Endothelial cell of umbilical vein (primary cell): ENCODE results near the gene PDE11A. TPM values are rescaled to one million over a fixed set of nuclear protein-coding genes. Genes with fewer than 3 reads are reported as not detected.

Source experiments
- BruUV-seq: library from RNA; stranded (reverse); fragments of 400-500 nt; replicated peaks from 2 replicates; lab custom pipeline; 2021; lab: Mats Ljungman, UMichigan
- CTCF ChIA-PET: fragments of 300-600, 350-600 bp; sonication (Branson Sonifier 250); formaldehyde crosslinking; loops from one replicate; lab custom pipeline; 2021; ENCODE audit warnings: antibody characterized with exemption, inconsistent platforms; lab: Charles Lee
- POLR2A ChIA-PET: fragments of 300-600, 350-600 bp; sonication (Branson Sonifier 250); formaldehyde crosslinking; loops from one replicate; lab custom pipeline; 2021; ENCODE audit warnings: antibody characterized with exemption, inconsistent platforms; lab: Charles Lee
- DNase-seq: peaks from one replicate; pipeline ENCODE4 v3.0.0-alpha.2; 2011; ENCODE audit warnings: low read depth, low spot score
- FAIRE-seq: peaks from 2 replicates; lab custom pipeline; 2011; peaks lifted over from hg19 to GRCh38; lab: Jason Lieb, UNC
- H2AFZ ChIP-seq: 2 replicates; pipeline ENCODE4 v1.6.0; 2012; ENCODE audit warnings: low read depth, low read length, control low read depth, inconsistent platforms
- H3K27ac ChIP-seq: 2 replicates; pipeline ENCODE4 v1.5.1; 2011; ENCODE audit warnings: low read depth, mild to moderate bottlenecking, control low read depth, low read length, moderate library complexity; ENCODE audit not compliant: insufficient read depth
- H3K27me3 ChIP-seq, 2 experiments: 2 replicates each; pipeline versions ENCODE4 v1.6.0 to v1.6.1; 2011; ENCODE audit warnings: low read length in 2 of 2, mixed read lengths in 1 of 2; ENCODE audit not compliant: control insufficient read depth in 2 of 2, insufficient read depth in 2 of 2
- H3K36me3 ChIP-seq, 2 experiments: 2 replicates in 1 of 2; 3 replicates in 1 of 2; pipeline ENCODE4 v1.5.1; 2011; ENCODE audit warnings: low read length in 2 of 2, mild to moderate bottlenecking in 1 of 2, moderate library complexity in 1 of 2; ENCODE audit not compliant: control insufficient read depth in 2 of 2, insufficient read depth in 2 of 2; ENCODE audit errors: extremely low read depth in 1 of 2
- H3K4me1 ChIP-seq: 3 replicates; pipeline ENCODE4 v1.5.1; 2011; ENCODE audit warnings: mild to moderate bottlenecking, low read length; ENCODE audit not compliant: control insufficient read depth, insufficient read depth; ENCODE audit errors: extremely low read depth
- H3K4me2 ChIP-seq: 2 replicates; pipeline ENCODE4 v1.6.1; 2011; ENCODE audit warnings: low read length, control low read depth, mixed read lengths; ENCODE audit not compliant: insufficient read depth
- H3K4me3 ChIP-seq, 3 experiments: fragments of 200-600 bp in 1 of 3; sonication (generic), shearing (Covaris generic) in 1 of 3; replicated peaks in 1 of 3; 2 replicates each; pipeline ENCODE4 v1.5.1; 2011 to 2016; ENCODE audit warnings: control low read depth in 3 of 3, low read length in 3 of 3, mild to moderate bottlenecking in 2 of 3, inconsistent platforms in 1 of 3, low read depth in 1 of 3, moderate library complexity in 1 of 3; ENCODE audit not compliant: insufficient read depth in 1 of 3
- H3K79me2 ChIP-seq: 2 replicates; pipeline ENCODE4 v1.6.0; 2012; ENCODE audit warnings: low read length, inconsistent platforms; ENCODE audit not compliant: control insufficient read depth, insufficient read depth
- H3K9ac ChIP-seq: replicated peaks from 2 replicates; pipeline ENCODE3; 2011; ENCODE audit warnings: low read length, control low read depth; ENCODE audit not compliant: insufficient read depth; ENCODE audit errors: extremely low read depth
- H3K9me1 ChIP-seq: replicated peaks from 3 replicates; pipeline ENCODE4 v1.6.0; 2011; ENCODE audit warnings: mild to moderate bottlenecking, low read length; ENCODE audit not compliant: control insufficient read depth, insufficient read depth; ENCODE audit errors: extremely low read depth
- H3K9me3 ChIP-seq: replicated peaks from 2 replicates; pipeline ENCODE4 v1.5.1; 2012; ENCODE audit warnings: low read length, inconsistent platforms; ENCODE audit not compliant: control insufficient read depth, insufficient read depth
- H4K20me1 ChIP-seq: replicated peaks from 2 replicates; pipeline ENCODE3; 2011; ENCODE audit warnings: mild to moderate bottlenecking, low read length; ENCODE audit not compliant: control insufficient read depth, insufficient read depth; ENCODE audit errors: extremely low read depth
- EZH2 ChIP-seq: IDR thresholded peaks from 2 replicates; pipeline ENCODE4 v1.6.1; 2012; ENCODE audit warnings: borderline replicate concordance, low read depth, mild to moderate bottlenecking, moderate library complexity, low read length, inconsistent platforms; ENCODE audit not compliant: severe bottlenecking
- FOS ChIP-seq: IDR thresholded peaks from 2 replicates; pipeline ENCODE4 v1.6.1; 2011; ENCODE audit warnings: mild to moderate bottlenecking, low read length, moderate library complexity, borderline replicate concordance; ENCODE audit not compliant: insufficient read depth
- GATA2 ChIP-seq: IDR thresholded peaks from 2 replicates; pipeline ENCODE4 v1.7.0; 2011; ENCODE audit warnings: low read depth, mild to moderate bottlenecking, moderate library complexity, mixed read lengths, low read length; ENCODE audit not compliant: insufficient read length, insufficient read depth
- JUN ChIP-seq: IDR thresholded peaks from 2 replicates; pipeline ENCODE4 v1.6.1; 2011; ENCODE audit warnings: borderline replicate concordance, low read depth; ENCODE audit not compliant: insufficient read length, insufficient read depth
- MYC ChIP-seq: IDR thresholded peaks from one replicate; pipeline ENCODE4 v1.6.1; 2011; ENCODE audit warnings: mild to moderate bottlenecking, low read depth, low read length
- POLR2A ChIP-seq: IDR thresholded peaks from 2 replicates; pipeline ENCODE4 v1.6.1; 2012; ENCODE audit warnings: low read depth, mild to moderate bottlenecking, control low read depth, low read length
- POLR2AphosphoS5 ChIP-seq: IDR thresholded peaks from 2 replicates; pipeline ENCODE4 v1.6.1; 2012; ENCODE audit warnings: low read depth, mild to moderate bottlenecking, control low read depth, low read length, moderate library complexity; ENCODE audit not compliant: insufficient read depth
- dilution Hi-C: fragments of 300-500 bp; cut with MboI; formaldehyde crosslinking; loops from one replicate; pipeline ENCODE4 v1.15.0; 2019; ENCODE audit warnings: low sequenced_read_pairs; ENCODE audit not compliant: extremely low pct_ligation_motif_present
- intact Hi-C: fragments of 100-400 bp; cut with micrococcal nuclease; formaldehyde crosslinking; loops from one replicate; pipeline ENCODE4 v1.10.0; 2022
- polyA plus RNA-seq, 4 experiments: library from polyadenylated mRNA; depleted of rRNA in 3 of 4; stranded (reverse) in 3 of 4; unstranded in 1 of 4; fragments of >200 nt; gene quantifications; 2 replicates each; pipeline versions ENCODE4 v1.2.1 to v1.2.3, GENCODE V29; 2011 to 2012; ENCODE audit warnings: missing spikeins in 1 of 4
- total RNA-seq: library from RNA; stranded (reverse); gene quantifications from 2 replicates; pipeline ENCODE4 v1.2.3, GENCODE V29; 2021
- TF ChIP-seq, protein P1 (sequence below): IDR thresholded peaks from 2 replicates; pipeline ENCODE4 v1.6.1; 2011; ENCODE audit not compliant: insufficient read depth, insufficient read length
- TF ChIP-seq, protein P2 (sequence below), 2 donors: IDR thresholded peaks; 1 replicate in 1 of 2; 2 replicates in 1 of 2; pipeline ENCODE4 v1.5.1; 2011; ENCODE audit warnings: low read length in 2 of 2, mild to moderate bottlenecking in 2 of 2, moderate library complexity in 2 of 2, control low read depth in 1 of 2, inconsistent platforms in 1 of 2, low read depth in 1 of 2; ENCODE audit not compliant: insufficient read depth in 1 of 2; ENCODE audit errors: extremely low read depth in 1 of 2

PDE11A gene
- total and polyA plus RNA-seq, 2 donors (not counting 3 experiments of a cell fraction or from before 2014, with no cell fraction given), result 0.07 to 0.51 TPM

DNA sequence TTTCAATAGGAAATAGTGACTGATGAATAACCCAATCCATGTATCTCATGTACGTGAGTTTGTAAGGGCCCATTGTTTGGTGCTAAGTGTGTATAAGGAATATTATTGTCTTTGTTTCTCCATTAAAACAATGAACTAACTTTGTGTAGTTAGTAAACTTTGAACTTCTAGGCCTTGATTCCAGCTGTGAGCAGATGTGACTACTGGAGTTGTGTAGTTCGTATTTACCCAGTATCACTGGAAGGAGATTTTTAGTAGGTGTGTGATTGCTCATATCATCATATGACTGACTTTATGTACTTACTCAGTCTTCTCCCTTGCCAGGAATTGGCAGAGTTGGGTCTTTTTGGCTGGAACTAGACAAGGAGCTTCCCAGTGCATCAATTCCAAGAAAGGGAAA lies 452.6 kb downstream of the PDE11A start:
- H3K27me3 ChIP-seq, result no peaks in the 10 kb centered on the region
- no peaks in the 10 kb centered on the region for H3K36me3 ChIP-seq
- H2AFZ ChIP-seq, result no peak overlapping the region
- TF ChIP-seq POLR2A (no peak), FOS (no peak), POLR2AphosphoS5 (no peak), EZH2 (no peak)
- TF ChIP-seq, protein P1, sequence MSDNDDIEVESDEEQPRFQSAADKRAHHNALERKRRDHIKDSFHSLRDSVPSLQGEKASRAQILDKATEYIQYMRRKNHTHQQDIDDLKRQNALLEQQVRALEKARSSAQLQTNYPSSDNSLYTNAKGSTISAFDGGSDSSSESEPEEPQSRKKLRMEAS, result no peak
- no peak overlapping the region for H3K4me3 ChIP-seq
- POLR2A ChIA-PET, result no interaction called here
- H3K9me3 ChIP-seq, result no peaks in the 10 kb centered on the region
- no peaks in the 10 kb centered on the region for H3K79me2 ChIP-seq
- H3K4me2 ChIP-seq, result no peak overlapping the region
- H3K9ac ChIP-seq, result no peak overlapping the region
- no peaks in the 10 kb centered on the region for H3K9me1 ChIP-seq
- no peaks in the 10 kb centered on the region for H4K20me1 ChIP-seq
- no peak overlapping the region for H3K27ac ChIP-seq
- DNase-seq (no peak), FAIRE-seq (no peak)
- H3K4me1 ChIP-seq, result no peaks in the 10 kb centered on the region
- intact Hi-C loops, result loop anchor here (2.0 to 5.0 kb wide), 4 partner anchors 67 to 453 kb away; partner anchors contain the start of gene NFE2L2
- BruUV-seq, result no TSS peak
- dilution Hi-C loops, result no loop called here
- CTCF ChIA-PET, result no interaction called here

DNA sequence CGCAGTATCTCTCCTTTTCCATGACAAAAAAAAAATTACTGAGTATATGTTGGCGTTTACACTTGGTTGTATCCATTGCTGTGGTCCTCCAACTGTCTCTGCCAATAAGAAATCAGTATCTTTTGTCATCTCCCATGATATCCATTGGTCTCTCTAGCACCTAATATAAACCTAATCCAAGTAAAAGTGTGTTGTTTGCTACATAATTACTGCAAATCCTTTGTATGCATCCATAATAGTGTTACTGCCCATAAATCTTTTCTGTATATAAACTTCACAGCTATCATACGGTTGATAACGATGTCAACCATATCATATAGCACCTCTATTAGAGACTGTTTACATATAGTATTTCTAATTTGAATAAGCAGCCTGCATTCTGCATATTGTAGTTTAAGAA lies 453.1 kb downstream of the PDE11A start:
- no TSS peak for BruUV-seq
- intact Hi-C loops (loop anchor here (2.0 to 5.0 kb wide), 4 partner anchors 67 to 452 kb away; partner anchors contain the start of gene NFE2L2), dilution Hi-C loops (no loop called here)
- Histone ChIP-seq H3K9me1 (no peaks in the 10 kb centered on the region), H2AFZ (peak overlapping the region; percentile 80), H4K20me1 (no peaks in the 10 kb centered on the region), H3K9me3 (no peaks in the 10 kb centered on the region), H3K36me3 (no peaks in the 10 kb centered on the region), H3K4me3 (no peak overlapping the region), H3K9ac (peak overlapping the region; percentile 79), H3K4me1 (no peaks in the 10 kb centered on the region), H3K27ac (no peak overlapping the region), H3K4me2 (peak overlapping the region; percentile 49), H3K79me2 (no peaks in the 10 kb centered on the region), H3K27me3 (no peaks in the 10 kb centered on the region)
- no peak for FAIRE-seq
- TF ChIP-seq GATA2 (no peak), MYC (no peak), FOS (no peak), JUN (no peak), POLR2AphosphoS5 (no peak), POLR2A (no peak), EZH2 (no peak)
- TF ChIP-seq, protein P2, sequence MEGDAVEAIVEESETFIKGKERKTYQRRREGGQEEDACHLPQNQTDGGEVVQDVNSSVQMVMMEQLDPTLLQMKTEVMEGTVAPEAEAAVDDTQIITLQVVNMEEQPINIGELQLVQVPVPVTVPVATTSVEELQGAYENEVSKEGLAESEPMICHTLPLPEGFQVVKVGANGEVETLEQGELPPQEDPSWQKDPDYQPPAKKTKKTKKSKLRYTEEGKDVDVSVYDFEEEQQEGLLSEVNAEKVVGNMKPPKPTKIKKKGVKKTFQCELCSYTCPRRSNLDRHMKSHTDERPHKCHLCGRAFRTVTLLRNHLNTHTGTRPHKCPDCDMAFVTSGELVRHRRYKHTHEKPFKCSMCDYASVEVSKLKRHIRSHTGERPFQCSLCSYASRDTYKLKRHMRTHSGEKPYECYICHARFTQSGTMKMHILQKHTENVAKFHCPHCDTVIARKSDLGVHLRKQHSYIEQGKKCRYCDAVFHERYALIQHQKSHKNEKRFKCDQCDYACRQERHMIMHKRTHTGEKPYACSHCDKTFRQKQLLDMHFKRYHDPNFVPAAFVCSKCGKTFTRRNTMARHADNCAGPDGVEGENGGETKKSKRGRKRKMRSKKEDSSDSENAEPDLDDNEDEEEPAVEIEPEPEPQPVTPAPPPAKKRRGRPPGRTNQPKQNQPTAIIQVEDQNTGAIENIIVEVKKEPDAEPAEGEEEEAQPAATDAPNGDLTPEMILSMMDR (IDR thresholded peaks at IDR 0.05; ENCODE audit: extremely low read depth in 1 of 2, insufficient read depth in 1 of 2, low read depth in 1 of 2, low read length in 2 of 2), result no peak
- TF ChIP-seq, protein P1, result no peak
- CTCF ChIA-PET, result no interaction called here
- no peak for DNase-seq
- POLR2A ChIA-PET, result no interaction called here
